HG03139 (cell line): ENCODE measurements around the gene TWNK.
"Not testable (repeated sequence)": the region's sequence is repeated elsewhere in the genome, so short reads cannot be mapped to it uniquely, and the experiment has no call there.

Experiments
- ATAC-seq: cut with Tn5 transposase; IDR thresholded peaks from one replicate; pipeline ENCODE4 v1.9.1; 2021; ENCODE audit not compliant: unreplicated experiment

TWNK gene

GRCh38 chr10:100972904-100973535 lies 14.3 kb upstream of the TWNK start:
- no peak for ATAC-seq

- not testable (repeated sequence) for ATAC-seq
Measured at GRCh38 chr10:100975397-100975796, 11.9 kb upstream of the TWNK start.

GRCh38 chr10:100976906-100977305 lies 10.4 kb upstream of the TWNK start:
- no peak for ATAC-seq

- no peak for ATAC-seq
Measured at GRCh38 chr10:100977436-100977835, 9.9 kb upstream of the TWNK start.

- ATAC-seq, result no peak
Measured at GRCh38 chr10:100978121-100978900, 9.0 kb upstream of the TWNK start.

GRCh38 chr10:100978901-100979195 lies 8.5 kb upstream of the TWNK start:
- no peak for ATAC-seq

GRCh38 chr10:100979791-100980272 lies 7.5 kb upstream of the TWNK start:
- ATAC-seq, result no peak

- no peak for ATAC-seq
Measured at GRCh38 chr10:100980311-100980710, 7.0 kb upstream of the TWNK start.

- no peak for ATAC-seq
Measured at GRCh38 chr10:100980711-100981110, 6.6 kb upstream of the TWNK start.

GRCh38 chr10:100981178-100981772 lies 6.1 kb upstream of the TWNK start:
- no peak for ATAC-seq

GRCh38 chr10:100982916-100983830 lies 4.2 kb upstream of the TWNK start:
- no peak for ATAC-seq

GRCh38 chr10:100983868-100984671 lies 3.3 kb upstream of the TWNK start:
- no peak for ATAC-seq

GRCh38 chr10:100984672-100985177 lies 2.6 kb upstream of the TWNK start:
- no peak for ATAC-seq

GRCh38 chr10:100985336-100985735 lies 2.0 kb upstream of the TWNK start:
- no peak for ATAC-seq

- no peak for ATAC-seq
Measured at GRCh38 chr10:100986623-100986951, 756 bp upstream of the TWNK start.

- no peak for ATAC-seq
Measured at GRCh38 chr10:100987685-100988049, 324 bp downstream of the TWNK start.

GRCh38 chr10:100988166-100988565 lies 823 bp downstream of the TWNK start:
- no peak for ATAC-seq

- no peak for ATAC-seq
Measured at GRCh38 chr10:100989088-100989487, 1.7 kb downstream of the TWNK start.

GRCh38 chr10:100993986-100994708 lies 6.8 kb downstream of the TWNK start:
- no peak for ATAC-seq

GRCh38 chr10:100995181-100995580 lies 7.8 kb downstream of the TWNK start:
- no peak for ATAC-seq
